Measurements from ENCODE around the gene CS.

GRCh38 chr12:56260921-56261320 lies 39.2 kb downstream of the CS start:
- TF ChIP-seq CTCF (IDR thresholded peaks at IDR 0.05; ENCODE audit: insufficient read depth, low read depth, low read length) (no peak), EZH2 (IDR thresholded peaks at IDR 0.05; ENCODE audit: insufficient read depth, low read length) (no peak)

All from astrocyte (in vitro differentiated cells and primary cell).